HepG2 (cell line): ENCODE results near the gene MBIP. TPM values are rescaled to one million over a fixed set of nuclear protein-coding genes. Genes with fewer than 3 reads are reported as not detected.

Experiments used
- BRCA1 ChIP-seq: sonication (generic); formaldehyde crosslinking; IDR thresholded peaks from 2 replicates; pipeline ENCODE4 v1.4.0; 2020; ENCODE audit warnings: missing genetic modification reagents
- BRD4 ChIP-seq: sonication (generic); formaldehyde crosslinking; IDR thresholded peaks from 2 replicates; pipeline ENCODE4 v1.4.0; 2020; ENCODE audit warnings: missing genetic modification reagents
- ETV5 ChIP-seq: IDR thresholded peaks from 2 replicates; pipeline ENCODE4 v1.6.1; 2018; ENCODE audit warnings: missing biosample characterization, missing genetic modification reagents, inconsistent platforms, borderline replicate concordance
- GATAD2A ChIP-seq: IDR thresholded peaks from 2 replicates; pipeline ENCODE4 v1.6.1; 2016
- HIVEP1 ChIP-seq: sonication (generic); formaldehyde crosslinking; IDR thresholded peaks from 2 replicates; pipeline ENCODE4 v1.4.0; 2020; ENCODE audit warnings: mild to moderate bottlenecking, missing genetic modification reagents
- KDM4B ChIP-seq: sonication (generic); formaldehyde crosslinking; IDR thresholded peaks from 2 replicates; pipeline ENCODE4 v1.4.0; 2020; ENCODE audit warnings: missing genetic modification reagents
- KLF12 ChIP-seq: sonication (generic); formaldehyde crosslinking; IDR thresholded peaks from 2 replicates; pipeline ENCODE4 v1.4.0; 2020; ENCODE audit warnings: missing genetic modification reagents, borderline replicate concordance
- NFATC3 ChIP-seq: sonication (generic); formaldehyde crosslinking; IDR thresholded peaks from 2 replicates; pipeline ENCODE4 v1.5.1; 2020; ENCODE audit warnings: mild to moderate bottlenecking, missing genetic modification reagents
- PAF1 ChIP-seq: IDR thresholded peaks from 2 replicates; pipeline ENCODE4 v1.6.1; 2016; ENCODE audit warnings: missing genetic modification reagents, missing compliant biosample characterization
- PCBP2 ChIP-seq: fragments of 200-400 bp; formaldehyde crosslinking; optimal IDR thresholded peaks from 2 replicates; pipeline ENCODE3; 2018; ENCODE audit warnings: low read length, low read depth; ENCODE audit not compliant: poor library complexity, severe bottlenecking
- REL ChIP-seq: sonication (generic); formaldehyde crosslinking; conservative IDR thresholded peaks from 2 replicates; pipeline ENCODE4 v1.8.0; 2022; ENCODE audit warnings: mild to moderate bottlenecking, missing genetic modification reagents, moderate library complexity
- SETDB1 ChIP-seq: sonication (generic); formaldehyde crosslinking; IDR thresholded peaks from 2 replicates; pipeline ENCODE4 v1.5.1; 2020; ENCODE audit warnings: missing genetic modification reagents, mild to moderate bottlenecking, borderline replicate concordance
- SP2 ChIP-seq: sonication (generic); formaldehyde crosslinking; IDR thresholded peaks from 2 replicates; pipeline ENCODE4 v1.5.1; 2020; ENCODE audit warnings: mild to moderate bottlenecking, missing genetic modification reagents
- SRSF9 ChIP-seq: fragments of 200-400 bp; formaldehyde crosslinking; IDR thresholded peaks from 2 replicates; pipeline ENCODE4 v1.6.1; 2018; ENCODE audit warnings: borderline replicate concordance, mild to moderate bottlenecking, low read depth, low read length; ENCODE audit not compliant: insufficient read depth, poor library complexity, severe bottlenecking
- TGIF2 ChIP-seq: IDR thresholded peaks from 2 replicates; pipeline ENCODE4 v1.6.1; 2016; ENCODE audit warnings: control low read depth, missing compliant biosample characterization
- ZBTB46 ChIP-seq: sonication (generic); formaldehyde crosslinking; IDR thresholded peaks from 2 replicates; pipeline ENCODE4 v1.4.0; 2020; ENCODE audit warnings: mild to moderate bottlenecking, missing genetic modification reagents, borderline replicate concordance
- ZNF121 ChIP-seq: sonication (generic); formaldehyde crosslinking; IDR thresholded peaks from 2 replicates; pipeline ENCODE4 v1.5.0; 2020; ENCODE audit warnings: mild to moderate bottlenecking, missing genetic modification reagents
- ZNF276 ChIP-seq: sonication (generic); formaldehyde crosslinking; IDR thresholded peaks from 2 replicates; pipeline ENCODE4 v1.4.0; 2020; ENCODE audit warnings: mild to moderate bottlenecking, low read depth, missing genetic modification reagents
- ZNF605 ChIP-seq: sonication (generic); formaldehyde crosslinking; IDR thresholded peaks from 2 replicates; pipeline ENCODE4 v1.8.0; 2022; ENCODE audit warnings: mild to moderate bottlenecking, missing genetic modification reagents
- ZNF766 ChIP-seq: sonication (generic); formaldehyde crosslinking; IDR thresholded peaks from 2 replicates; pipeline ENCODE4 v1.5.0; 2020; ENCODE audit warnings: missing genetic modification reagents, borderline replicate concordance
- ZNF776 ChIP-seq: sonication (generic); formaldehyde crosslinking; IDR thresholded peaks from 2 replicates; pipeline ENCODE4 v1.4.0; 2020; ENCODE audit warnings: mild to moderate bottlenecking, missing genetic modification reagents
- polyA plus RNA-seq, 8 experiments: library from polyadenylated mRNA; depleted of rRNA in 3 of 8; stranded (reverse) in 7 of 8; unstranded in 1 of 8; fragments of >200 nt; fragmentation: Illumina TruSeq in 4 of 8; extraction: Trizol in 4 of 8; gene quantifications; 2 replicates each; pipeline versions ENCODE4 v1.2.1 to v1.2.3, GENCODE V29; 2011 to 2016; ENCODE audit warnings: low read depth in 4 of 8, missing spikeins in 1 of 8, mixed read lengths in 1 of 8; ENCODE audit not compliant: insufficient read depth in 1 of 8
- total RNA-seq, 5 experiments: library from RNA; depleted of rRNA; stranded (reverse); fragments of >200 nt; fragmentation: Illumina TruSeq; extraction: Trizol; gene quantifications; 2 replicates each; pipeline ENCODE4 v1.2.3, GENCODE V29; 2016; ENCODE audit warnings: low read depth in 1 of 5
- TF ChIP-seq, protein P1 (sequence below): IDR thresholded peaks from 2 replicates; pipeline ENCODE4 v1.6.1; 2016
- TF ChIP-seq, protein P2 (sequence below): IDR thresholded peaks from 2 replicates; pipeline ENCODE4 v1.6.1; 2016; ENCODE audit warnings: missing compliant biosample characterization, missing genetic modification reagents, borderline replicate concordance
- TF ChIP-seq, protein P3 (sequence below): sonication (generic); formaldehyde crosslinking; IDR thresholded peaks from 2 replicates; pipeline ENCODE4 v1.5.0; 2020; ENCODE audit warnings: missing genetic modification reagents

MBIP gene
- total and polyA plus RNA-seq, 2 of the 13 experiments (the other 11 are each of a cell fraction or from before 2014, with no cell fraction given), result 48.1 to 48.6 TPM

DNA sequence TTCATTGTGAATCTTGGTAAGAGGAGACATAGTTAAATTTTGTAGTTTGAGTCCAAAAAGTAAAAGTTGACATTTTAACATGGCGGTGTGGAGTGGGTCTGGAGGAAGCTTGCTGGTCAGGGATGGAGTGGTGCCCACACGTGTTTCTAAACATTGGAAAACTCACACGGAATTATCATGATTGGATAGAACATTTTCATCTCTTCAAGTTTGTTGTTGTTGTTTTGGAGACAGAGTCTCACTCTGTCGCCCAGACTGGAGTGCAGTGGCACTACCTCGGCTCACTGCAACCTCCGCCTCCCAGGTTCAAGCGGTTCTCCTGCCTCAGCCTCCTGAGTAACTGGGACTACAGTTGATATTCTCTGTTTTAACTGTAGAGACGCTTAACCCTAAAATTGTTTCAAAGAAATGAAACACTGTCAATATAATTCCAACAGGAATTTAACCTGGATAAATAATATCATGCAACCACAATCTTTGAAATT lies 502 bp upstream of the MBIP start (continued):
- TF ChIP-seq ZBTB46 (CRISPR knock-in tag) (no peak), PAF1 (no peak), KLF12 (CRISPR knock-in tag) (peak; percentile 31; the same call in 1 of the 2 replicates), ZNF766 (CRISPR knock-in tag) (0 out of 2 replicates have a peak, but pooled peaks have one; percentile 39), BRD4 (no peak), ZNF121 (CRISPR knock-in tag) (no peak), TGIF2 (CRISPR knock-in tag) (no peak), ETV5 (CRISPR knock-in tag) (no peak), ZNF605 (CRISPR knock-in tag) (no peak; the same call in 1 of the 2 replicates), REL (CRISPR knock-in tag) (0 out of 2 replicates have a peak, but pooled peaks have one; percentile 9), GATAD2A (no peak), HIVEP1 (no peak), PCBP2 (no peak), ZNF276 (no peak), KDM4B (CRISPR knock-in tag) (no peak), SP2 (CRISPR knock-in tag) (no peak; the same call in 1 of the 2 replicates), BRCA1 (peak; percentile 87; the same call in 1 of the 2 replicates), SRSF9 (no peak), SETDB1 (CRISPR knock-in tag) (no peak), NFATC3 (CRISPR knock-in tag) (no peak; the same call in 1 of the 2 replicates), ZNF776 (CRISPR knock-in tag) (no peak)
- TF ChIP-seq, protein P1, sequence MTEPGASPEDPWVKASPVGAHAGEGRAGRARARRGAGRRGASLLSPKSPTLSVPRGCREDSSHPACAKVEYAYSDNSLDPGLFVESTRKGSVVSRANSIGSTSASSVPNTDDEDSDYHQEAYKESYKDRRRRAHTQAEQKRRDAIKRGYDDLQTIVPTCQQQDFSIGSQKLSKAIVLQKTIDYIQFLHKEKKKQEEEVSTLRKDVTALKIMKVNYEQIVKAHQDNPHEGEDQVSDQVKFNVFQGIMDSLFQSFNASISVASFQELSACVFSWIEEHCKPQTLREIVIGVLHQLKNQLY (CRISPR knock-in tag), result no peak
- TF ChIP-seq, protein P2, sequence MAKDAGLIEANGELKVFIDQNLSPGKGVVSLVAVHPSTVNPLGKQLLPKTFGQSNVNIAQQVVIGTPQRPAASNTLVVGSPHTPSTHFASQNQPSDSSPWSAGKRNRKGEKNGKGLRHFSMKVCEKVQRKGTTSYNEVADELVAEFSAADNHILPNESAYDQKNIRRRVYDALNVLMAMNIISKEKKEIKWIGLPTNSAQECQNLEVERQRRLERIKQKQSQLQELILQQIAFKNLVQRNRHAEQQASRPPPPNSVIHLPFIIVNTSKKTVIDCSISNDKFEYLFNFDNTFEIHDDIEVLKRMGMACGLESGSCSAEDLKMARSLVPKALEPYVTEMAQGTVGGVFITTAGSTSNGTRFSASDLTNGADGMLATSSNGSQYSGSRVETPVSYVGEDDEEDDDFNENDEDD (CRISPR knock-in tag), result no peak
- TF ChIP-seq, protein P3, sequence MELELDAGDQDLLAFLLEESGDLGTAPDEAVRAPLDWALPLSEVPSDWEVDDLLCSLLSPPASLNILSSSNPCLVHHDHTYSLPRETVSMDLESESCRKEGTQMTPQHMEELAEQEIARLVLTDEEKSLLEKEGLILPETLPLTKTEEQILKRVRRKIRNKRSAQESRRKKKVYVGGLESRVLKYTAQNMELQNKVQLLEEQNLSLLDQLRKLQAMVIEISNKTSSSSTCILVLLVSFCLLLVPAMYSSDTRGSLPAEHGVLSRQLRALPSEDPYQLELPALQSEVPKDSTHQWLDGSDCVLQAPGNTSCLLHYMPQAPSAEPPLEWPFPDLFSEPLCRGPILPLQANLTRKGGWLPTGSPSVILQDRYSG (CRISPR knock-in tag), result no peak; the same call in 1 of the 2 replicates
